Gastroesophageal sphincter (tissue), 4 donors: Measurements from ENCODE around the gene WDR88. TPM values are rescaled to one million over a fixed set of nuclear protein-coding genes. Genes with fewer than 3 reads are reported as not detected.
"Not testable (repeated sequence)": the region's sequence is repeated elsewhere in the genome, so short reads cannot be mapped to it uniquely, and the experiment has no call there.

Experiments
- ATAC-seq: fragments of 150-250 bp; one replicate; pipeline ENCODE4 v1.9.1; 2016; ENCODE audit warnings: mild to moderate bottlenecking, moderate library complexity
- H3K27ac ChIP-seq, 4 donors: fragments of 200-600 bp; sonication (generic) in 3 of 4; 1 replicate in 3 of 4; 2 replicates in 1 of 4; pipeline ENCODE4 v1.5.1; 2016 to 2019
- H3K27me3 ChIP-seq: fragments of 200-600 bp; sonication (generic); one replicate; pipeline ENCODE4 v1.5.1; 2019
- H3K36me3 ChIP-seq, 2 donors: fragments of 200-600 bp; sonication (generic); one replicate each; pipeline ENCODE4 v1.5.1; 2019; ENCODE audit warnings: control low read depth in 1 of 2
- H3K4me1 ChIP-seq, 3 donors: fragments of 200-600 bp; sonication (generic); 1 replicate in 2 of 3; 2 replicates in 1 of 3; pipeline ENCODE4 v1.5.1; 2016 to 2019; ENCODE audit warnings: control low read depth in 2 of 3
- H3K4me3 ChIP-seq, 2 donors: fragments of 200-600 bp; sonication (generic); one replicate each; pipeline ENCODE4 v1.5.1; 2019; ENCODE audit warnings: mild to moderate bottlenecking in 1 of 2, moderate library complexity in 1 of 2
- H3K9me3 ChIP-seq, 3 donors: fragments of 200-600 bp; sonication (generic); one replicate each; pipeline ENCODE4 v1.5.1; 2017 to 2019; ENCODE audit warnings: control low read depth in 2 of 3
- EP300 ChIP-seq: sonication (generic); formaldehyde crosslinking; IDR thresholded peaks from one replicate; pipeline ENCODE4 v1.6.1; 2017; ENCODE audit warnings: antibody characterized with exemption, mild to moderate bottlenecking
- POLR2A ChIP-seq, 2 donors: fragments of 450-650 bp; IDR thresholded peaks; one replicate each; pipeline ENCODE4 v1.6.1; 2017; ENCODE audit warnings: antibody characterized with exemption in 2 of 2, mild to moderate bottlenecking in 2 of 2, moderate library complexity in 1 of 2
- POLR2AphosphoS5 ChIP-seq: sonication (generic); formaldehyde crosslinking; IDR thresholded peaks from one replicate; pipeline ENCODE4 v1.6.1; 2017; ENCODE audit warnings: antibody characterized with exemption
- WGBS, 2 donors: methylation state at CpG; one replicate each; pipeline ENCODE4 v1.1.5; 2018; ENCODE audit warnings: low coverage in 1 of 2; 5-methylcytosine and 5-hydroxymethylcytosine counted together
- total RNA-seq, 4 donors: library from RNA; depleted of rRNA; stranded (reverse); fragments of >200 nt; gene quantifications; one replicate each; pipeline ENCODE4 v1.1.0, GENCODE V29; 2016
- TF ChIP-seq, protein P1 (sequence below), 4 experiments: fragments of 200-600 bp in 2 of 4; fragments of 450-650 bp in 2 of 4; sonication (generic) in 1 of 4; IDR thresholded peaks; one replicate each; pipeline ENCODE4 v1.5.1; 2017 to 2019; ENCODE audit warnings: antibody characterized with exemption in 4 of 4, mild to moderate bottlenecking in 2 of 4, moderate library complexity in 2 of 4

The WDR88 gene
- total RNA-seq, 4 donors from 2014 or later: not detected

DNA sequence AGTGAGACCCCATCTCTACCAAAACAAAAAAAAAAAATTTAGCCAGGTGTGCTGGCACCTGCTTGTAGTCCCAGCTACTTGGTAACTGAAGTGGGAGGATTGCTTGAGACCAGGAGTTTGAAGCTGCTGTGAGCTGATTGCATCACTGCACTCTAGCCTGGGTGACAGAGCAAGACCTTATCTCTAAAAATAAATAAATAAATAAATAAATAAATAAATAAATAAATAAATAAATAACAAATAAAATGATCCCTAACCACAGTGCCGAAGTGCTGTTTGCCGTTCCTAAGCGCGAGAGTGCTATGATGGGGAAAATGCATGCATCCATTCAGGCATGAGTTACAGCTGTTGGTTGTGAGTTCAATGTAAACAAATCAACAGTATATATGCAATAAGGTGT, 27.2 kb downstream of the WDR88 start:
- 93 to 95% methylated on average over 4 of the region's 4 CpGs for WGBS, 2 donors

DNA sequence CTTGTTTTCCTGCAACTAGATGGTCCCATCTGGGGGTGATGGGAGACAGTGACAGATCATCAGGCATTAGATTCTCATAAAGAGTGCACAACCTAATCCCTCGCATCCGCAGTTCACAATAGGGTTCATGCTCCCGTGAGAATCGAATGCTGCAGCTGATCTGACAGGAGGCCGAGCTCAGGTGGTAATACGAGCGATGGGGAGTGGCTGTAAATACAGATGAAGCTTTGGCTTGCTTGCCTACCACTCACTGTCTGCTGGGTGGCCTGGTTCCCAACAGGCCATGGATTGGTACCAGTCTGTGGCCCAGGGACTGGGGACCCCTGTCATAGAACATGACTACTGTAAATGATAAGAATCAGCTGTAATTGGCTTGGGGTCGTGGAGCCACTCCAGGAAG, 28.0 kb downstream of the WDR88 start:
- Histone ChIP-seq H3K4me1 (no peaks in the 10 kb centered on the region), H3K36me3 (no peaks in the 10 kb centered on the region), H3K4me3 (no peak overlapping the region), H3K9me3 (no peaks in the 10 kb centered on the region), H3K27ac (no peak overlapping the region), H3K27me3 (no peaks in the 10 kb centered on the region)
- ATAC-seq: no peak
- TF ChIP-seq, protein P1, sequence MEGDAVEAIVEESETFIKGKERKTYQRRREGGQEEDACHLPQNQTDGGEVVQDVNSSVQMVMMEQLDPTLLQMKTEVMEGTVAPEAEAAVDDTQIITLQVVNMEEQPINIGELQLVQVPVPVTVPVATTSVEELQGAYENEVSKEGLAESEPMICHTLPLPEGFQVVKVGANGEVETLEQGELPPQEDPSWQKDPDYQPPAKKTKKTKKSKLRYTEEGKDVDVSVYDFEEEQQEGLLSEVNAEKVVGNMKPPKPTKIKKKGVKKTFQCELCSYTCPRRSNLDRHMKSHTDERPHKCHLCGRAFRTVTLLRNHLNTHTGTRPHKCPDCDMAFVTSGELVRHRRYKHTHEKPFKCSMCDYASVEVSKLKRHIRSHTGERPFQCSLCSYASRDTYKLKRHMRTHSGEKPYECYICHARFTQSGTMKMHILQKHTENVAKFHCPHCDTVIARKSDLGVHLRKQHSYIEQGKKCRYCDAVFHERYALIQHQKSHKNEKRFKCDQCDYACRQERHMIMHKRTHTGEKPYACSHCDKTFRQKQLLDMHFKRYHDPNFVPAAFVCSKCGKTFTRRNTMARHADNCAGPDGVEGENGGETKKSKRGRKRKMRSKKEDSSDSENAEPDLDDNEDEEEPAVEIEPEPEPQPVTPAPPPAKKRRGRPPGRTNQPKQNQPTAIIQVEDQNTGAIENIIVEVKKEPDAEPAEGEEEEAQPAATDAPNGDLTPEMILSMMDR (IDR thresholded peaks at IDR 0.05): no peak
- TF ChIP-seq POLR2A (IDR thresholded peaks at IDR 0.05) (no peak), POLR2AphosphoS5 (no peak), EP300 (no peak)
- WGBS, 2 donors: 67 to 94% methylated on average over 1 to 6 of the region's 8 CpGs

More for the DNA sequence above, 27.2 kb downstream of the WDR88 start:
- Histone ChIP-seq H3K27me3 (no peaks in the 10 kb centered on the region), H3K36me3 (no peaks in the 10 kb centered on the region), H3K4me3 (no peak overlapping the region), H3K9me3 (no peaks in the 10 kb centered on the region), H3K27ac (no peak overlapping the region), H3K4me1 (no peaks in the 10 kb centered on the region)
- no peak for TF ChIP-seq POLR2A (IDR thresholded peaks at IDR 0.05)
- no peak for TF ChIP-seq EP300
- TF ChIP-seq, protein P1 (IDR thresholded peaks at IDR 0.05): no peak
- no peak for TF ChIP-seq POLR2AphosphoS5
- ATAC-seq: no peak

DNA sequence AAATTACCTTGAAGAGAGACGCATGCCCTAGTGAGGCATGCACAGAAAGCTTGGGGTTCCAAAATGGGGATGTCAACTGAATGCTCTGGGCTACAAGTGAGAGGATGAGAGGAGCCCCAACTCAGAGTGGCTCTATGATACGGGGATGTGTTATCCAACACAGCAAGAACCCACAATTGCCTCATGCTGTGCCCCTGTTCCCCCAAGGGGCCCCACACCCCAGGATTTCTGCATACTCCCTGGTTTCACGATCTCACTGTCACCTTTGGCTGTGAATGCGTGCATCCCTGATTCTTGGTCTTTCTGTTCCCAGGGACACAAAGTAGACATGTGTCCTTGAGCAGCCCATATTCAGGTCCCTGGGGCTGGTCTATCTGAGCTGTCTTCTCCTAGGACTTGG, 29.3 kb downstream of the WDR88 start:
- WGBS, 2 donors: 65 to 100% methylated on average over 2 of the region's 4 CpGs
- Histone ChIP-seq H3K27me3 (no peaks in the 10 kb centered on the region), H3K4me3 (no peak overlapping the region), H3K27ac (no peak overlapping the region), H3K9me3 (no peaks in the 10 kb centered on the region), H3K36me3 (no peaks in the 10 kb centered on the region), H3K4me1 (no peaks in the 10 kb centered on the region)
- TF ChIP-seq EP300 (no peak), POLR2A (IDR thresholded peaks at IDR 0.05) (no peak), POLR2AphosphoS5 (no peak)
- TF ChIP-seq, protein P1 (IDR thresholded peaks at IDR 0.05): no peak
- no peak for ATAC-seq

DNA sequence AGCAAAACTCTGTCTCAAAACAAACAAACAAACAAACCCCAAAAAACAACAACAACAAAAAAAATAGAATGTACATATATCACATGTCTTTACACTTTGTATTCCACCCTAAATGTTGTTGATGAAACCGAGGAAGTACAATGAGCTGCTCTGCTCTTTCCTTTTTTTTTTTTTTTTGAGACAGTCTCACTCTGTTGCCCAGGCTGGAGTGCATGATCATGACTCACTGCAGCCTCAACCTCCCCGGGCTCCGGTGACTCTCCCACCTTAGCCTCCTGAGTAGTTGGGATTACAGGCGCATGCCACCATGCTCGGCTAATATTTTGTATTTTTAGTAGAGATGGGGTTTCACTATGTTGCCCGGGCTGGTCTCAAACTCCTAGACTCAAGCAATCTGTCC, 31.6 kb downstream of the WDR88 start:
- no peaks in the 10 kb centered on the region for H3K27me3 ChIP-seq
- no peaks in the 10 kb centered on the region for H3K4me1 ChIP-seq
- WGBS, 2 donors: 81 to 87% methylated on average over 5 to 6 of the region's 6 CpGs
- H3K27ac ChIP-seq: no peak overlapping the region
- H3K36me3 ChIP-seq: no peaks in the 10 kb centered on the region
- TF ChIP-seq EP300 (no peak), POLR2AphosphoS5 (no peak), POLR2A (IDR thresholded peaks at IDR 0.05) (no peak)
- TF ChIP-seq, protein P1 (IDR thresholded peaks at IDR 0.05): no peak
- H3K9me3 ChIP-seq: no peaks in the 10 kb centered on the region
- ATAC-seq: no peak
- H3K4me3 ChIP-seq: no peak overlapping the region

DNA sequence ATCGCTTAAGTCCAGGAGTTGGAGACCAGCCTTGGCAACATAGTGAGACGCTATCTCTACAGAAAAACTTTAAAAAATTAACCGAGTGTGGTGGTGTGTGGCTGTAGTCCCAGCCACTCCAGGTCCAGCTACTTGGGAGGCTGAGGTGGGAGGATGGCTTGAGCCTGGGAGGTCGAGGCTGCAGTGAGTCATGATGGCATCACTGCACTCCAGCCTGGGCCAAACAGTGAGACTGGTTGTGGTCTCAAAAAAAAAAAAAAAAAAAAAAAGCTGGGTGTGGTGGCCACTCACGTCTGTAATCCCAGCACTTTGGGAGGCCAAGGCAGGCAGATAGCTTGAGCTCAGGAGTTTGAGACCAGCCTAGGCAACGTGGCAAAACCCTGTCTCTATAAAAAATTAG, 34.1 kb downstream of the WDR88 start:
- 48 to 81% methylated on average over 4 to 6 of the region's 6 CpGs for WGBS, 2 donors
- H3K27ac ChIP-seq, H3K4me1 ChIP-seq, H3K36me3 ChIP-seq, ATAC-seq, H3K27me3 ChIP-seq, H3K4me3 ChIP-seq, H3K9me3 ChIP-seq: not testable (repeated sequence)

DNA sequence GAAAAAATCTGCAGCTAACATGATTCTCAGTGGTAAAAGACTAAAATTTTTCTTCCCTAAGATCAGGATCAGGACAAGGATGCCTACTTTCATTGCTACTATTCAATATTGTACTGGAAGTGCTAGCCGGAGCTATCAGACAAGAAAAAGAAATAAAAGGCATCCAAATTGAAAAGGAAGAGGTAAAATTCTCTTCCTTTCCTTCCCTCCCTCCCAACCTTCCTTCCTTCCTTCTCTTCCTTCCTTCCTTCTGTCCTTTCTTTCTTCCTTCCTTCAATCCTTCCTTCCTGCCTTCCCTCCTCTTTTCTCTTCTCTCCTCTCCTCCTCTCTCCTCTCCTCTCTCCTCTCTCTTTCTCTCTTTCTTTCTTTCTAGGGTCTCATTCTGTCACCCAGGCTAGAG, 35.5 kb downstream of the WDR88 start:
- H3K27me3 ChIP-seq: no peaks in the 10 kb centered on the region
- no peaks in the 10 kb centered on the region for H3K9me3 ChIP-seq
- H3K36me3 ChIP-seq: no peaks in the 10 kb centered on the region
- H3K27ac ChIP-seq: no peak overlapping the region
- no peak for ATAC-seq
- no peaks in the 10 kb centered on the region for H3K4me1 ChIP-seq
- no peak for TF ChIP-seq POLR2AphosphoS5
- no peak for TF ChIP-seq EP300
- TF ChIP-seq, protein P1 (IDR thresholded peaks at IDR 0.05): no peak
- no peak for TF ChIP-seq POLR2A (IDR thresholded peaks at IDR 0.05)
- WGBS, 2 donors: 94 to 100% methylated on average over 1 of the region's 1 CpG
- no peak overlapping the region for H3K4me3 ChIP-seq
